ENCODE data around the gene TMEM266. TPM values are rescaled to one million over a fixed set of nuclear protein-coding genes. Genes with fewer than 3 reads are reported as not detected.

TMEM266 gene
- total RNA-seq, 1 donor from 2014 or later: 1.4 TPM

- Histone ChIP-seq H3K36me3 (no peaks in the 10 kb centered on the region), H3K27ac (no peak overlapping the region), H3K27me3 (ENCODE audit: low read depth) (no peaks in the 10 kb centered on the region), H3K4me1 (no peaks in the 10 kb centered on the region), H3K9me3 (no peaks in the 10 kb centered on the region), H3K4me3 (no peak overlapping the region)
- no peak for ATAC-seq
- no peak for TF ChIP-seq CTCF (IDR thresholded peaks at IDR 0.05)
- intact Hi-C loops (cut with DNase I): no loop called here
- no peak for DNase-seq
These were observed 11.3 kb downstream of the TMEM266 start for GRCh38 chr15:76070921-76071635.

- no peak for ATAC-seq
- no peaks in the 10 kb centered on the region for H3K36me3 ChIP-seq
- no peak for DNase-seq
- H3K4me3 ChIP-seq: no peak overlapping the region
- H3K9me3 ChIP-seq: no peaks in the 10 kb centered on the region
- H3K4me1 ChIP-seq: no peaks in the 10 kb centered on the region
- H3K27ac ChIP-seq: no peak overlapping the region
- no peak for TF ChIP-seq CTCF (IDR thresholded peaks at IDR 0.05)
- intact Hi-C loops (cut with DNase I): no loop called here
- H3K27me3 ChIP-seq (ENCODE audit: low read depth): no peaks in the 10 kb centered on the region
These were observed 12.0 kb downstream of the TMEM266 start for GRCh38 chr15:76071806-76072205.

- ATAC-seq: no peak
- Histone ChIP-seq H3K27ac (no peak overlapping the region), H3K9me3 (no peaks in the 10 kb centered on the region), H3K27me3 (ENCODE audit: low read depth) (no peaks in the 10 kb centered on the region), H3K36me3 (no peaks in the 10 kb centered on the region), H3K4me1 (no peaks in the 10 kb centered on the region), H3K4me3 (no peak overlapping the region)
- no peak for DNase-seq
- no peak for TF ChIP-seq CTCF (IDR thresholded peaks at IDR 0.05)
- intact Hi-C loops (cut with DNase I): no loop called here
These were observed 13.8 kb downstream of the TMEM266 start for GRCh38 chr15:76073554-76073953.

DNA sequence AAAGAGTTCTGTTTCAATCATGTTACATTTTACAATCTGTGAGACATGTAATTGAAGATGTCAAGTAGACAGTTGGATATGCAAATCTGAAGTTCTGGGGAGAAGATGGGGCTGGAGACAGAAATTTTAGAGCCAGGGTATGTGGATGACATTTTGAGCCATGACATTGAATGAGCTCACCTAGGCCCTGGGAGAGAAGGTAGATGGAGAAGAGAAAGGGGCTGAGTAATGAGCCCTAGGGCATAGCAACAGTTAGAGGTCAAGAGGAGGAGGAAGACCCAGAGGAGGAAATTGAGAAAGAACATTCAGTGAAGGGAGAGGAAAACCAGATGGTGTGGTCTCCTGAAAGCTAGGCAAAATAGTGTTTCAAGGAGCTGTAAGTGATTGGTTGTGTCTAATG is 15.3 kb downstream of the TMEM266 start:
- H3K27ac ChIP-seq: no peak overlapping the region
- ATAC-seq (no peak), DNase-seq (no peak)
- TF ChIP-seq CTCF (IDR thresholded peaks at IDR 0.05): no peak
- no peaks in the 10 kb centered on the region for H3K4me1 ChIP-seq
- intact Hi-C loops (cut with DNase I): no loop called here
- H3K27me3 ChIP-seq (ENCODE audit: low read depth): no peaks in the 10 kb centered on the region
- H3K4me3 ChIP-seq: no peak overlapping the region
- H3K9me3 ChIP-seq: no peaks in the 10 kb centered on the region
- H3K36me3 ChIP-seq: no peaks in the 10 kb centered on the region

GRCh38 chr15:76078285-76078877 is 18.6 kb downstream of the TMEM266 start:
- no peak overlapping the region for H3K4me3 ChIP-seq
- intact Hi-C loops (cut with DNase I): no loop called here
- H3K9me3 ChIP-seq: no peaks in the 10 kb centered on the region
- no peaks in the 10 kb centered on the region for H3K36me3 ChIP-seq
- H3K4me1 ChIP-seq: no peaks in the 10 kb centered on the region
- DNase-seq (no peak), ATAC-seq (no peak)
- no peak for TF ChIP-seq CTCF (IDR thresholded peaks at IDR 0.05)
- no peak overlapping the region for H3K27ac ChIP-seq
- H3K27me3 ChIP-seq (ENCODE audit: low read depth): no peaks in the 10 kb centered on the region

Data from lower lobe of right lung (tissue), 2 donors.